Heart right ventricle (tissue), 16 donors: Measurements from ENCODE around the gene ADAM12. TPM values are rescaled to one million over a fixed set of nuclear protein-coding genes. Genes with fewer than 3 reads are reported as not detected.

Source experiments
- ATAC-seq, 8 donors: fragments of 200-7000 bp; cut with Tn5 transposase; one replicate each; pipeline ENCODE4 v1.9.1; 2020; ENCODE audit warnings: mild to moderate bottlenecking in 8 of 8, moderate library complexity in 8 of 8, moderate number of reproducible peaks in 1 of 8
- DNase-seq, 2 donors: peaks; one replicate each; pipeline ENCODE4 v3.0.0-alpha.2; 2020
- H3K27ac ChIP-seq, 10 donors: fragments of 200-600 bp; sonication (generic) in 2 of 10; one replicate each; pipeline versions ENCODE4 v1.5.0 to v1.8.0; 2020 to 2022; ENCODE audit warnings: mild to moderate bottlenecking in 3 of 10
- H3K27me3 ChIP-seq, 7 donors: fragments of 200-600 bp; one replicate each; pipeline ENCODE4 v1.8.0; 2021 to 2022; ENCODE audit warnings: mild to moderate bottlenecking in 2 of 7
- H3K36me3 ChIP-seq, 9 donors: fragments of 200-600 bp; sonication (generic) in 1 of 9; one replicate each; pipeline versions ENCODE4 v1.5.0 to v1.8.0; 2020 to 2022; ENCODE audit warnings: mild to moderate bottlenecking in 2 of 9
- H3K4me1 ChIP-seq, 9 donors: fragments of 200-600 bp; sonication (generic) in 1 of 9; one replicate each; pipeline versions ENCODE4 v1.5.0 to v1.8.0; 2020 to 2022; ENCODE audit warnings: mild to moderate bottlenecking in 4 of 9
- H3K4me3 ChIP-seq, 10 donors: fragments of 200-600 bp; sonication (generic) in 2 of 10; one replicate each; pipeline versions ENCODE4 v1.5.0 to v1.8.0; 2020 to 2022; ENCODE audit warnings: mild to moderate bottlenecking in 7 of 10, moderate library complexity in 2 of 10
- H3K9me3 ChIP-seq, 11 donors: fragments of 200-600 bp in 10 of 11; sonication (generic) in 2 of 11; one replicate each; pipeline versions ENCODE4 v1.5.0 to v1.8.0; 2013 to 2022; ENCODE audit warnings: mild to moderate bottlenecking in 2 of 11, control low read depth in 1 of 11, moderate library complexity in 1 of 11
- WGBS, 2 donors: extraction: QIAGEN DNeasy Blood & Tissue Kit; methylation state at CpG; one replicate each; pipeline ENCODE4 v1.1.7; 2013; ENCODE audit warnings: inconsistent platforms in 1 of 2; 5-methylcytosine and 5-hydroxymethylcytosine counted together
- intact Hi-C, 10 donors: fragments of 100-400 bp; cut with DNase I; formaldehyde crosslinking; loops; one replicate each; pipeline versions ENCODE4 v1.11.1 to v1.14.2; 2022
- polyA plus RNA-seq, 2 donors: library from polyadenylated mRNA; stranded (reverse); fragments of 200-250 nt; gene quantifications; one replicate each; pipeline ENCODE4 v1.2.3, GENCODE V29; 2013
- total RNA-seq, 10 donors: library from RNA; stranded (reverse); fragmentation: NEBNext Ultra II Directional in 3 of 10; extraction: Animal tissue kit (Norgen Biotek cat#: 25700) in 3 of 10; gene quantifications; one replicate each; pipeline versions ENCODE4 v1.2.1 to v1.2.4, GENCODE V29; 2021 to 2023
- TF ChIP-seq, protein P1 (sequence below), 9 donors: fragments of 200-600 bp; sonication (generic) in 2 of 9; IDR thresholded peaks; one replicate each; pipeline versions ENCODE4 v1.5.0 to v1.8.0; 2021 to 2022; ENCODE audit warnings: antibody characterized with exemption in 9 of 9, mild to moderate bottlenecking in 5 of 9, moderate library complexity in 1 of 9
- donor health status: Arrhythmogenic right ventricular cardiomyopathy.
- donor health status: ischemic (EF 13 %, LVEDD 7.1; RV severe dilation, severe dysfunction).
- donor health status: healthy with polysubstance abuse.
- donor health status: DM: no; HTN: yes; CAD: no.
- donor health status: DM: no; HTN: no; CAD: no.
- donor health status: ischemic (EF 25% LVEDD 6.9; RV normal size, moderate dysfunction).
- donor health status: ischemic (EF 25% LVEDD 5.7; RV mildly dilated, moderate dysfunction).
- donor health status: healthy.
- donor health status: DM: yes; HTN: yes; CAD: no.
- donor health status: Ischemic cardiomyopathy.
- donor health status: ischemic (EF 35%, LVEDD 5.7; RV mildly dilated, moderate dysfunction).
- donor health status: nonischemic (EF 11% LVEDD 7.7; RV severe dilation, severe dysfunction).
- donor health status: DM: yes; HTN: yes; CAD: no.
- donor health status: PGD.
- donor health status: ischemic (EF 29% LVEDD 5.4; RV normal size, mild dysfunction).
- donor health status: nonischemic (EF 23%, LVEDD 6.1; RV moderate dilation, normal function).

The ADAM12 gene
- total and polyA plus RNA-seq, 12 donors: 0.07 to 6.9 (median 0.47) TPM

DNA sequence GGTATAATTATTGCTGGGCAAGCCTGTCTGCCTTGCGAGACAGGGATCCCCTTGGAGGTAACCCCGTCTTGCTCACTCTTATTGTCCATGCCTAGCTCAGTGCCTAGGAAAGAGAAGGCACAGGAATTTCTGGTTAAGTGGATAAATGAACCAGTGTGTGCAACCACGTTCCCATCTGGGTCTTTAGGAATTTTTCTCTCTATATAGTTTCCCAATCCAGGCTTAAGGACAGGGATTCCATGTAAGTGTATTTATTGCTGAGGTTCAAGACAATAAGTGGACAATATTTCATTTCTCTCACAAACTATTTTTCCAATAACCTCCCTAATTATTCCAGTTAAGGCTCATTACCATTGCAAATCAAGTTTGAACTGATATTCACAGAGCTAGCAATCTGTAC is 8.9 kb upstream of the ADAM12 start:
- Histone ChIP-seq H3K4me3 (no peak overlapping the region), H3K4me1 (no peaks in the 10 kb centered on the region), H3K27me3 (peaks cover 0 to 23% (median 0%) of the 10 kb centered on the region in 7 donors), H3K9me3 (peaks cover 0 to 9% (median 0%) of the 10 kb centered on the region in 11 donors), H3K36me3 (no peaks in the 10 kb centered on the region), H3K27ac (peak overlapping the region in 1 of 10 donors; percentile 46)
- TF ChIP-seq, protein P1, sequence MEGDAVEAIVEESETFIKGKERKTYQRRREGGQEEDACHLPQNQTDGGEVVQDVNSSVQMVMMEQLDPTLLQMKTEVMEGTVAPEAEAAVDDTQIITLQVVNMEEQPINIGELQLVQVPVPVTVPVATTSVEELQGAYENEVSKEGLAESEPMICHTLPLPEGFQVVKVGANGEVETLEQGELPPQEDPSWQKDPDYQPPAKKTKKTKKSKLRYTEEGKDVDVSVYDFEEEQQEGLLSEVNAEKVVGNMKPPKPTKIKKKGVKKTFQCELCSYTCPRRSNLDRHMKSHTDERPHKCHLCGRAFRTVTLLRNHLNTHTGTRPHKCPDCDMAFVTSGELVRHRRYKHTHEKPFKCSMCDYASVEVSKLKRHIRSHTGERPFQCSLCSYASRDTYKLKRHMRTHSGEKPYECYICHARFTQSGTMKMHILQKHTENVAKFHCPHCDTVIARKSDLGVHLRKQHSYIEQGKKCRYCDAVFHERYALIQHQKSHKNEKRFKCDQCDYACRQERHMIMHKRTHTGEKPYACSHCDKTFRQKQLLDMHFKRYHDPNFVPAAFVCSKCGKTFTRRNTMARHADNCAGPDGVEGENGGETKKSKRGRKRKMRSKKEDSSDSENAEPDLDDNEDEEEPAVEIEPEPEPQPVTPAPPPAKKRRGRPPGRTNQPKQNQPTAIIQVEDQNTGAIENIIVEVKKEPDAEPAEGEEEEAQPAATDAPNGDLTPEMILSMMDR (IDR thresholded peaks at IDR 0.05): no peak
- no peak for DNase-seq
- no peak for ATAC-seq
- WGBS, 2 donors: 91 to 93% methylated on average over 3 of the region's 3 CpGs
- intact Hi-C loops: no loop called here

GRCh38 chr10:126394948-126395347 is 6.7 kb upstream of the ADAM12 start:
- DNase-seq (no peak), ATAC-seq (no peak)
- Histone ChIP-seq H3K9me3 (peaks cover 0 to 9% (median 0%) of the 10 kb centered on the region in 11 donors), H3K27ac (no peak overlapping the region), H3K36me3 (no peaks in the 10 kb centered on the region), H3K27me3 (peaks cover 0 to 28% (median 7%) of the 10 kb centered on the region in 7 donors), H3K4me3 (no peak overlapping the region), H3K4me1 (peaks cover 0 to 12% (median 0%) of the 10 kb centered on the region in 9 donors)
- TF ChIP-seq, protein P1 (IDR thresholded peaks at IDR 0.05): no peak
- WGBS, 2 donors: 84 to 86% methylated on average over 2 of the region's 2 CpGs
- intact Hi-C loops: loop anchor here in 1 of 10 donors (5.0 kb wide), 1 partner anchor 112 kb away; no protein-coding TSS in a partner anchor

- H3K9me3 ChIP-seq: peaks cover 0 to 9% (median 0%) of the 10 kb centered on the region in 11 donors
Observed at GRCh38 chr10:126393076-126393475, 4.8 kb upstream of the ADAM12 start.

GRCh38 chr10:126392469-126392868 is 4.2 kb upstream of the ADAM12 start:
- intact Hi-C loops: loop anchor here in 1 of 10 donors (5.0 kb wide), 1 partner anchor 115 kb away; no protein-coding TSS in a partner anchor
- 80 to 83% methylated on average over 8 of the region's 8 CpGs for WGBS, 2 donors
- peaks cover 0 to 32% (median 27%) of the 10 kb centered on the region in 7 donors for H3K27me3 ChIP-seq
- TF ChIP-seq, protein P1 (IDR thresholded peaks at IDR 0.05): no peak
- H3K4me1 ChIP-seq: peaks cover under 1 to 18% (median 2%) of the 10 kb centered on the region in 9 donors
- DNase-seq (no peak), ATAC-seq (no peak)
- peaks cover 0 to 9% (median 0%) of the 10 kb centered on the region in 11 donors for H3K9me3 ChIP-seq
- H3K27ac ChIP-seq: no peak overlapping the region
- H3K36me3 ChIP-seq: no peaks in the 10 kb centered on the region
- no peak overlapping the region for H3K4me3 ChIP-seq

More at GRCh38 chr10:126393076-126393475, 4.8 kb upstream of the ADAM12 start:
- ATAC-seq: no peak
- Histone ChIP-seq H3K27ac (no peak overlapping the region), H3K4me3 (no peak overlapping the region), H3K4me1 (peaks cover 0 to 16% (median 0%) of the 10 kb centered on the region in 9 donors), H3K36me3 (no peaks in the 10 kb centered on the region), H3K27me3 (peaks cover 0 to 29% (median 22%) of the 10 kb centered on the region in 7 donors)
- TF ChIP-seq, protein P1 (IDR thresholded peaks at IDR 0.05): no peak
- intact Hi-C loops: loop anchor here in 1 of 10 donors (5.0 kb wide), 1 partner anchor 114 kb away; no protein-coding TSS in a partner anchor
- no peak for DNase-seq
- WGBS, 2 donors: 92 to 95% methylated on average over 4 of the region's 4 CpGs
